Activated T-helper 2 cell treated with anti-CD3 and anti-CD28 coated beads, Interferon-gamma antibody, Interleukin-2, Interleukin-4, amounts not matched to agents 10 μg/mL and 5 μg/mL and 100 μg/mL, durations not matched to agents 14 hours and 24 hours and 36 hours (primary cell): ENCODE measurements around the gene RNF148. TPM values are rescaled to one million over a fixed set of nuclear protein-coding genes. Genes with fewer than 3 reads are reported as not detected.
"Not testable (repeated sequence)": the region's sequence is repeated elsewhere in the genome, so short reads cannot be mapped to it uniquely, and the experiment has no call there.

Source experiments
- DNase-seq: peaks from one replicate; pipeline ENCODE4 v3.0.0; 2021; ENCODE audit warnings: low spot score
- H3K27ac Mint-ChIP-seq: one replicate; pipeline ENCODE4 v1.8.0; 2021; ENCODE audit warnings: mixed read lengths
- H3K27me3 Mint-ChIP-seq: one replicate; pipeline ENCODE4 v1.8.0; 2021; ENCODE audit warnings: low read depth, mixed read lengths
- H3K36me3 Mint-ChIP-seq: one replicate; pipeline ENCODE4 v1.8.0; 2021; ENCODE audit warnings: low read depth, mixed read lengths
- H3K4me1 Mint-ChIP-seq: one replicate; pipeline ENCODE4 v1.8.0; 2021; ENCODE audit warnings: low read depth, mixed read lengths
- H3K4me3 Mint-ChIP-seq: one replicate; pipeline ENCODE4 v1.8.0; 2021; ENCODE audit warnings: low read depth, mild to moderate bottlenecking, moderate library complexity, mixed read lengths
- H3K9me3 Mint-ChIP-seq: one replicate; pipeline ENCODE4 v1.8.0; 2021; ENCODE audit warnings: mixed read lengths
- intact Hi-C: fragments of 100-400 bp; cut with micrococcal nuclease; formaldehyde crosslinking; loops from one replicate; pipeline ENCODE4 v1.15.1; 2023
- total RNA-seq: library from RNA; stranded (reverse); gene quantifications from 2 replicates; pipeline ENCODE4 v1.2.3, GENCODE V29; 2022

The RNF148 gene
- total RNA-seq, 1 donor from 2014 or later, result not detected

- no peak for DNase-seq
- no peak overlapping the region for H3K27ac Mint-ChIP-seq
- H3K4me1 Mint-ChIP-seq, result no peaks in the 10 kb centered on the region
- no peaks in the 10 kb centered on the region for H3K27me3 Mint-ChIP-seq
- intact Hi-C loops, result no loop called here
- no peak overlapping the region for H3K4me3 Mint-ChIP-seq
- H3K36me3 Mint-ChIP-seq, result no peaks in the 10 kb centered on the region
- H3K9me3 Mint-ChIP-seq, result no peaks in the 10 kb centered on the region
Observed at GRCh38 chr7:122684504-122684903, 18.2 kb downstream of the RNF148 start.

- Mint-ChIP-seq H3K4me3 (no peak overlapping the region), H3K4me1 (no peaks in the 10 kb centered on the region), H3K36me3 (no peaks in the 10 kb centered on the region), H3K27ac (no peak overlapping the region), H3K9me3 (no peaks in the 10 kb centered on the region), H3K27me3 (no peaks in the 10 kb centered on the region)
- intact Hi-C loops, result no loop called here
- DNase-seq, result no peak
Observed at GRCh38 chr7:122682815-122683550, 19.7 kb downstream of the RNF148 start.

- intact Hi-C loops, DNase-seq, H3K4me1 Mint-ChIP-seq, H3K27ac Mint-ChIP-seq, H3K4me3 Mint-ChIP-seq, H3K36me3 Mint-ChIP-seq, H3K9me3 Mint-ChIP-seq, H3K27me3 Mint-ChIP-seq: not testable (repeated sequence)
Observed at GRCh38 chr7:122681186-122681585, 21.5 kb downstream of the RNF148 start.

GRCh38 chr7:122679813-122680212 is 22.9 kb downstream of the RNF148 start:
- H3K9me3 Mint-ChIP-seq, result no peaks in the 10 kb centered on the region
- no peak for DNase-seq
- H3K4me3 Mint-ChIP-seq, result no peak overlapping the region
- no peaks in the 10 kb centered on the region for H3K36me3 Mint-ChIP-seq
- H3K4me1 Mint-ChIP-seq, result no peaks in the 10 kb centered on the region
- no peak overlapping the region for H3K27ac Mint-ChIP-seq
- H3K27me3 Mint-ChIP-seq, result no peaks in the 10 kb centered on the region
- intact Hi-C loops, result no loop called here

GRCh38 chr7:122679269-122679709 is 23.4 kb downstream of the RNF148 start:
- intact Hi-C loops, H3K4me3 Mint-ChIP-seq, H3K4me1 Mint-ChIP-seq, H3K36me3 Mint-ChIP-seq, H3K9me3 Mint-ChIP-seq, H3K27ac Mint-ChIP-seq, DNase-seq, H3K27me3 Mint-ChIP-seq: not testable (repeated sequence)

GRCh38 chr7:122677149-122677548 is 25.6 kb downstream of the RNF148 start:
- H3K27me3 Mint-ChIP-seq, result no peaks in the 10 kb centered on the region
- no peak overlapping the region for H3K27ac Mint-ChIP-seq
- no peaks in the 10 kb centered on the region for H3K4me1 Mint-ChIP-seq
- no peaks in the 10 kb centered on the region for H3K36me3 Mint-ChIP-seq
- DNase-seq, result no peak
- intact Hi-C loops, result no loop called here
- H3K9me3 Mint-ChIP-seq, result no peaks in the 10 kb centered on the region
- no peak overlapping the region for H3K4me3 Mint-ChIP-seq

GRCh38 chr7:122676466-122676865 is 26.3 kb downstream of the RNF148 start:
- no peaks in the 10 kb centered on the region for H3K27me3 Mint-ChIP-seq
- DNase-seq, result no peak
- H3K36me3 Mint-ChIP-seq, result no peaks in the 10 kb centered on the region
- intact Hi-C loops, result no loop called here
- H3K4me3 Mint-ChIP-seq, result no peak overlapping the region
- no peaks in the 10 kb centered on the region for H3K4me1 Mint-ChIP-seq
- no peak overlapping the region for H3K27ac Mint-ChIP-seq
- no peaks in the 10 kb centered on the region for H3K9me3 Mint-ChIP-seq

- Mint-ChIP-seq H3K27ac (no peak overlapping the region), H3K9me3 (no peaks in the 10 kb centered on the region), H3K36me3 (no peaks in the 10 kb centered on the region), H3K27me3 (no peaks in the 10 kb centered on the region), H3K4me1 (no peaks in the 10 kb centered on the region), H3K4me3 (no peak overlapping the region)
- no peak for DNase-seq
- intact Hi-C loops, result no loop called here
Observed at GRCh38 chr7:122675621-122676020, 27.1 kb downstream of the RNF148 start.

- Mint-ChIP-seq H3K27me3 (no peaks in the 10 kb centered on the region), H3K36me3 (no peaks in the 10 kb centered on the region), H3K4me3 (no peak overlapping the region), H3K4me1 (no peaks in the 10 kb centered on the region), H3K9me3 (no peaks in the 10 kb centered on the region), H3K27ac (no peak overlapping the region)
- DNase-seq, result no peak
- intact Hi-C loops, result no loop called here
Observed at GRCh38 chr7:122675011-122675410, 27.7 kb downstream of the RNF148 start.

- Mint-ChIP-seq H3K4me1 (no peaks in the 10 kb centered on the region), H3K36me3 (no peaks in the 10 kb centered on the region), H3K27ac (no peak overlapping the region), H3K9me3 (no peaks in the 10 kb centered on the region), H3K27me3 (no peaks in the 10 kb centered on the region), H3K4me3 (no peak overlapping the region)
- no peak for DNase-seq
- intact Hi-C loops, result no loop called here
Observed at GRCh38 chr7:122674502-122674901, 28.2 kb downstream of the RNF148 start.

- no peaks in the 10 kb centered on the region for H3K4me1 Mint-ChIP-seq
- intact Hi-C loops, result no loop called here
- no peaks in the 10 kb centered on the region for H3K36me3 Mint-ChIP-seq
- DNase-seq, result no peak
- no peaks in the 10 kb centered on the region for H3K9me3 Mint-ChIP-seq
- H3K27me3 Mint-ChIP-seq, result no peaks in the 10 kb centered on the region
- H3K4me3 Mint-ChIP-seq, result no peak overlapping the region
- no peak overlapping the region for H3K27ac Mint-ChIP-seq
Observed at GRCh38 chr7:122673951-122674350, 28.8 kb downstream of the RNF148 start.

GRCh38 chr7:122672536-122672935 is 30.2 kb downstream of the RNF148 start:
- Mint-ChIP-seq H3K4me1 (no peaks in the 10 kb centered on the region), H3K9me3 (peaks cover under 1% of the 10 kb centered on the region), H3K36me3 (no peaks in the 10 kb centered on the region), H3K27me3 (no peaks in the 10 kb centered on the region), H3K27ac (no peak overlapping the region), H3K4me3 (no peak overlapping the region)
- DNase-seq, result no peak
- intact Hi-C loops, result no loop called here

- intact Hi-C loops, result no loop called here
- no peaks in the 10 kb centered on the region for H3K4me1 Mint-ChIP-seq
- H3K4me3 Mint-ChIP-seq, result no peak overlapping the region
- H3K36me3 Mint-ChIP-seq, result no peaks in the 10 kb centered on the region
- no peaks in the 10 kb centered on the region for H3K27me3 Mint-ChIP-seq
- H3K9me3 Mint-ChIP-seq, result peaks cover 4% of the 10 kb centered on the region
- no peak overlapping the region for H3K27ac Mint-ChIP-seq
- DNase-seq, result no peak
Observed at GRCh38 chr7:122663733-122664132, 39.0 kb downstream of the RNF148 start.

- intact Hi-C loops, result no loop called here
Observed at GRCh38 chr7:122658856-122659255, 43.9 kb downstream of the RNF148 start.

More at GRCh38 chr7:122658856-122659255, 43.9 kb downstream of the RNF148 start:
- no peak overlapping the region for H3K4me3 Mint-ChIP-seq
- H3K9me3 Mint-ChIP-seq, result no peaks in the 10 kb centered on the region
- H3K4me1 Mint-ChIP-seq, result no peaks in the 10 kb centered on the region
- H3K27me3 Mint-ChIP-seq, result no peaks in the 10 kb centered on the region
- DNase-seq, result no peak
- no peak overlapping the region for H3K27ac Mint-ChIP-seq
- no peaks in the 10 kb centered on the region for H3K36me3 Mint-ChIP-seq
